ENCODE results near the gene SPATA31E1. TPM values are rescaled to one million over a fixed set of nuclear protein-coding genes. Genes with fewer than 3 reads are reported as not detected.

The SPATA31E1 gene
- total RNA-seq, 1 experiment from 2014 or later: not detected

DNA sequence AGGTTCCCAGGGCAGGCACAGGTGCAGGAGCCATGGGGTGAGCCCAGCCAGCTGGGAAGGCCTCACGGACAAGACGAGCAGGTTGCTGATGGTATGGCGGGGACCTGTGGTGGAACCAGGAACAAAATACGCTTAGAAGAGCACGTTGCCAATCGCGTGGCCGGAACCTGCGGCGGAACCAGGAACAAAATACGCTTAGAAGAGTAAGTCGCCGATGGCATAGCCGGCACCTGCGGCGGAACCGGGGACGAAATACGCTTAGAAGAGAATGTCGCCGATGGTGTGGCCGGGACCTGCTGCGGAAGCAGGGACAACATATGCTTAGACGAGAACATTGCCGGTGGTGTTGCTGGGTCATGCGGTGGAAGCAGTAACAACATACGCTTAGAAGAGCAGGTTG lies 23.5 kb upstream of the SPATA31E1 start:
- intact Hi-C loops (cut with micrococcal nuclease; ENCODE audit: unreplicated experiment): no loop called here
- H3K36me3 Mint-ChIP-seq (ENCODE audit: insufficient read depth, unreplicated experiment): no peaks in the 10 kb centered on the region

GRCh38 chr9:87859786-87860185 lies 22.9 kb upstream of the SPATA31E1 start:
- H3K9me3 ChIP-seq: no peaks in the 10 kb centered on the region
- ChIA-PET POLR2A (no interaction called here), CTCF (no interaction called here)
- Mint-ChIP-seq H3K27me3 (ENCODE audit: insufficient read depth, unreplicated experiment) (no peaks in the 10 kb centered on the region), H3K4me3 (ENCODE audit: unreplicated experiment) (no peak overlapping the region), H3K9me3 (ENCODE audit: unreplicated experiment) (peaks cover 10% of the 10 kb centered on the region), H3K36me3 (ENCODE audit: insufficient read depth, unreplicated experiment) (no peaks in the 10 kb centered on the region), H3K4me1 (ENCODE audit: low read depth, unreplicated experiment) (no peaks in the 10 kb centered on the region), H3K27ac (ENCODE audit: unreplicated experiment) (no peak overlapping the region)
- no peak for DNase-seq
- H3K27me3 ChIP-seq (replicated peaks; ENCODE audit: control insufficient read depth, insufficient read depth, low read length): no peaks in the 10 kb centered on the region
- TF ChIP-seq CTCF (IDR thresholded peaks at IDR 0.05; ENCODE audit: insufficient read depth in 1 of 2, low read depth in 1 of 2, low read length in 1 of 2, severe bottlenecking in 1 of 2, unreplicated experiment in 1 of 2): no peak
- BruUV-seq (replicated peaks): no TSS peak
- H3K4me1 ChIP-seq: peaks cover under 1% of the 10 kb centered on the region; the same call in 1 of the 2 replicates
- no peak overlapping the region for H3K4me3 ChIP-seq (ENCODE audit: low read depth, low read length)
- intact Hi-C loops (cut with micrococcal nuclease; ENCODE audit: unreplicated experiment): no loop called here
- no peaks in the 10 kb centered on the region for H3K36me3 ChIP-seq (ENCODE audit: control insufficient read depth, insufficient read depth, low read length)

More for the DNA sequence above, 23.5 kb upstream of the SPATA31E1 start:
- DNase-seq: no peak
- Mint-ChIP-seq H3K4me1 (ENCODE audit: low read depth, unreplicated experiment) (no peaks in the 10 kb centered on the region), H3K27me3 (ENCODE audit: insufficient read depth, unreplicated experiment) (no peaks in the 10 kb centered on the region), H3K27ac (ENCODE audit: unreplicated experiment) (no peak overlapping the region), H3K9me3 (ENCODE audit: unreplicated experiment) (peaks cover 10% of the 10 kb centered on the region), H3K4me3 (ENCODE audit: unreplicated experiment) (no peak overlapping the region)
- ChIA-PET CTCF (no interaction called here), POLR2A (no interaction called here)
- H3K4me3 ChIP-seq (ENCODE audit: low read depth, low read length): no peak overlapping the region
- no peaks in the 10 kb centered on the region for H3K4me1 ChIP-seq
- no peaks in the 10 kb centered on the region for H3K36me3 ChIP-seq (ENCODE audit: control insufficient read depth, insufficient read depth, low read length)
- H3K27me3 ChIP-seq (replicated peaks; ENCODE audit: control insufficient read depth, insufficient read depth, low read length): no peaks in the 10 kb centered on the region
- BruUV-seq (replicated peaks): no TSS peak
- TF ChIP-seq CTCF (IDR thresholded peaks at IDR 0.05; ENCODE audit: insufficient read depth in 1 of 2, low read depth in 1 of 2, low read length in 1 of 2, severe bottlenecking in 1 of 2, unreplicated experiment in 1 of 2): no peak
- H3K9me3 ChIP-seq: no peaks in the 10 kb centered on the region

- BruUV-seq (replicated peaks): no TSS peak
- no peaks in the 10 kb centered on the region for H3K27me3 ChIP-seq (replicated peaks; ENCODE audit: control insufficient read depth, insufficient read depth, low read length)
- no peak overlapping the region for H3K4me3 ChIP-seq (ENCODE audit: low read depth, low read length)
- H3K27me3 Mint-ChIP-seq (ENCODE audit: insufficient read depth, unreplicated experiment): no peaks in the 10 kb centered on the region
- no peak overlapping the region for H3K4me3 Mint-ChIP-seq (ENCODE audit: unreplicated experiment)
- ChIA-PET POLR2A (no interaction called here), CTCF (no interaction called here)
- no peaks in the 10 kb centered on the region for H3K36me3 Mint-ChIP-seq (ENCODE audit: insufficient read depth, unreplicated experiment)
- H3K9me3 Mint-ChIP-seq (ENCODE audit: unreplicated experiment): peaks cover 10% of the 10 kb centered on the region
- H3K9me3 ChIP-seq: no peaks in the 10 kb centered on the region
- H3K4me1 ChIP-seq: peaks cover 12% of the 10 kb centered on the region
- H3K4me1 Mint-ChIP-seq (ENCODE audit: low read depth, unreplicated experiment): no peaks in the 10 kb centered on the region
- DNase-seq: no peak
- intact Hi-C loops (cut with micrococcal nuclease; ENCODE audit: unreplicated experiment): no loop called here
- H3K27ac Mint-ChIP-seq (ENCODE audit: unreplicated experiment): no peak overlapping the region
- H3K36me3 ChIP-seq (ENCODE audit: control insufficient read depth, insufficient read depth, low read length): no peaks in the 10 kb centered on the region
- no peak for TF ChIP-seq CTCF (IDR thresholded peaks at IDR 0.05; ENCODE audit: insufficient read depth in 1 of 2, low read depth in 1 of 2, low read length in 1 of 2, severe bottlenecking in 1 of 2, unreplicated experiment in 1 of 2)
These were observed 21.3 kb upstream of the SPATA31E1 start for GRCh38 chr9:87861332-87861731.

All from Caco-2 (cell line).